ENCODE results near the gene DNAAF1.

Gene DNAAF1

GRCh38 chr16:84124257-84125073, 20.6 kb upstream of the DNAAF1 start:
- no peak overlapping the region for H3K4me3 ChIP-seq (ENCODE audit: low read length)
- no peak for DNase-seq (ENCODE audit: low read depth)
- no peak for TF ChIP-seq CTCF (conservative IDR thresholded peaks at IDR 0.05; ENCODE audit: low read length)

- TF ChIP-seq CTCF (conservative IDR thresholded peaks at IDR 0.05; ENCODE audit: low read length): no peak
- no peak for DNase-seq (ENCODE audit: low read depth)
- H3K4me3 ChIP-seq (ENCODE audit: low read length): no peak overlapping the region
These were observed 14.0 kb upstream of the DNAAF1 start for GRCh38 chr16:84131117-84131516.

GRCh38 chr16:84132527-84133285, 12.4 kb upstream of the DNAAF1 start:
- no peak overlapping the region for H3K4me3 ChIP-seq (ENCODE audit: low read length)
- TF ChIP-seq CTCF (conservative IDR thresholded peaks at IDR 0.05; ENCODE audit: low read length): no peak
- DNase-seq (ENCODE audit: low read depth): no peak

GRCh38 chr16:84136331-84137125, 8.6 kb upstream of the DNAAF1 start:
- no peak for DNase-seq (ENCODE audit: low read depth)
- no peak overlapping the region for H3K4me3 ChIP-seq (ENCODE audit: low read length)
- TF ChIP-seq CTCF (conservative IDR thresholded peaks at IDR 0.05; ENCODE audit: low read length): no peak

GRCh38 chr16:84137287-84137686, 7.8 kb upstream of the DNAAF1 start:
- TF ChIP-seq CTCF (conservative IDR thresholded peaks at IDR 0.05; ENCODE audit: low read length): no peak
- no peak overlapping the region for H3K4me3 ChIP-seq (ENCODE audit: low read length)
- no peak for DNase-seq (ENCODE audit: low read depth)

GRCh38 chr16:84137769-84138357, 7.2 kb upstream of the DNAAF1 start:
- DNase-seq (ENCODE audit: low read depth): no peak
- no peak overlapping the region for H3K4me3 ChIP-seq (ENCODE audit: low read length)
- no peak for TF ChIP-seq CTCF (conservative IDR thresholded peaks at IDR 0.05; ENCODE audit: low read length)
